OCI-LY3 (cell line): Measurements from ENCODE around the gene RALBP1.

ENCODE experiments used
- H2AFZ ChIP-seq: fragments of 200-600, 300-600 bp; shearing (Covaris generic); 2 replicates; pipeline ENCODE4 v1.6.0; 2014; ENCODE audit warnings: antibody characterized with exemption, low read depth, low read length
- H3K27ac ChIP-seq: fragments of 200-600, 300-600 bp; sonication (generic); 2 replicates; pipeline ENCODE4 v1.5.1; 2014; ENCODE audit warnings: mild to moderate bottlenecking, low read length, moderate library complexity, mixed read lengths
- H3K27me3 ChIP-seq: fragments of 200-600, 300-600 bp; sonication (generic); 2 replicates; pipeline ENCODE4 v1.6.1; 2014; ENCODE audit warnings: low read depth, low read length, mixed read lengths
- H3K36me3 ChIP-seq: fragments of 200-600, 300-600 bp; sonication (generic); replicated peaks from 2 replicates; pipeline ENCODE3; 2014; ENCODE audit warnings: low read depth, low read length, mixed read lengths
- H3K4me1 ChIP-seq: fragments of 300-600, 200-600 bp; sonication (generic); 2 replicates; pipeline ENCODE4 v1.6.1; 2014; ENCODE audit warnings: low read length, mixed read lengths
- H3K4me2 ChIP-seq: fragments of 200-600, 300-600 bp; sonication (generic); 2 replicates; pipeline ENCODE4 v1.6.1; 2014; ENCODE audit warnings: low read length, mixed read lengths
- H3K4me3 ChIP-seq: fragments of 300-600, 200-600 bp; sonication (generic); 2 replicates; pipeline ENCODE4 v1.5.1; 2014; ENCODE audit warnings: antibody characterized with exemption, mild to moderate bottlenecking, low read length, moderate library complexity
- H3K79me2 ChIP-seq: fragments of 300-600, 200-600 bp; shearing (Covaris generic); 2 replicates; pipeline ENCODE4 v1.6.1; 2014; ENCODE audit warnings: mild to moderate bottlenecking, low read length, mixed read lengths
- H3K9ac ChIP-seq: fragments of 300-600, 200-600 bp; shearing (Covaris generic); 2 replicates; pipeline ENCODE4 v1.6.0; 2014; ENCODE audit warnings: mild to moderate bottlenecking, low read length, moderate library complexity
- H3K9me3 ChIP-seq: fragments of 200-600, 300-600 bp; shearing (Covaris generic); 2 replicates; pipeline ENCODE4 v1.6.1; 2014; ENCODE audit warnings: low read length, mixed read lengths; ENCODE audit not compliant: insufficient read depth
- H4K20me1 ChIP-seq: fragments of 200-600, 300-600 bp; sonication (generic); 2 replicates; pipeline ENCODE4 v1.6.1; 2016; ENCODE audit warnings: low read length, mixed read lengths; ENCODE audit not compliant: insufficient read depth
- CTCF ChIP-seq: fragments of 200-600, 300-600 bp; sonication (generic); IDR thresholded peaks from 2 replicates; pipeline ENCODE4 v1.5.1; 2014; ENCODE audit warnings: antibody characterized with exemption, low read length, low read depth
- EZH2phosphoT487 ChIP-seq: fragments of 200-600 bp; shearing (Covaris generic); IDR thresholded peaks from 2 replicates; pipeline ENCODE4 v1.6.1; 2018; ENCODE audit warnings: antibody characterized with exemption, mixed run types, low read depth

Gene RALBP1

GRCh38 chr18:9488538-9488937, 13.2 kb downstream of the RALBP1 start:
- no peak overlapping the region for H3K9ac ChIP-seq
- H3K79me2 ChIP-seq = peaks cover 56% of the 10 kb centered on the region
- H3K36me3 ChIP-seq = peaks cover 3% of the 10 kb centered on the region
- no peak overlapping the region for H2AFZ ChIP-seq
- H3K27ac ChIP-seq = no peak overlapping the region
- H3K4me1 ChIP-seq = no peaks in the 10 kb centered on the region
- no peak overlapping the region for H3K4me3 ChIP-seq
- no peak overlapping the region for H3K4me2 ChIP-seq
- 0 out of 2 replicates have a peak, but pooled peaks cover 3% of the 10 kb centered on the region for H4K20me1 ChIP-seq
- no peaks in the 10 kb centered on the region for H3K27me3 ChIP-seq
- no peaks in the 10 kb centered on the region for H3K9me3 ChIP-seq
- TF ChIP-seq CTCF = no peak
- no peak for TF ChIP-seq EZH2phosphoT487

- Histone ChIP-seq H3K4me2 (no peak overlapping the region), H2AFZ (no peak overlapping the region), H4K20me1 (no peaks in the 10 kb centered on the region), H3K9ac (no peak overlapping the region), H3K9me3 (no peaks in the 10 kb centered on the region), H3K79me2 (peaks cover 42% of the 10 kb centered on the region), H3K27me3 (no peaks in the 10 kb centered on the region), H3K4me1 (no peaks in the 10 kb centered on the region), H3K36me3 (no peaks in the 10 kb centered on the region), H3K27ac (no peak overlapping the region), H3K4me3 (no peak overlapping the region)
- TF ChIP-seq EZH2phosphoT487 (no peak), CTCF (no peak)
Measured at GRCh38 chr18:9494778-9495331, 19.5 kb downstream of the RALBP1 start.

GRCh38 chr18:9495465-9495864, 20.2 kb downstream of the RALBP1 start:
- H3K4me2 ChIP-seq = no peak overlapping the region
- H3K79me2 ChIP-seq = peaks cover 38% of the 10 kb centered on the region
- H3K27ac ChIP-seq = no peak overlapping the region
- H3K27me3 ChIP-seq = no peaks in the 10 kb centered on the region
- H3K9ac ChIP-seq = no peak overlapping the region
- H3K4me1 ChIP-seq = no peaks in the 10 kb centered on the region
- no peak for TF ChIP-seq CTCF
- TF ChIP-seq EZH2phosphoT487 = no peak
- H3K36me3 ChIP-seq = no peaks in the 10 kb centered on the region
- H3K9me3 ChIP-seq = no peaks in the 10 kb centered on the region
- no peak overlapping the region for H2AFZ ChIP-seq
- no peak overlapping the region for H3K4me3 ChIP-seq
- no peaks in the 10 kb centered on the region for H4K20me1 ChIP-seq

- TF ChIP-seq CTCF (no peak), EZH2phosphoT487 (no peak)
- Histone ChIP-seq H3K79me2 (peaks cover 33% of the 10 kb centered on the region), H3K4me1 (no peaks in the 10 kb centered on the region), H4K20me1 (no peaks in the 10 kb centered on the region; the same call in 1 of the 2 replicates), H3K9ac (no peak overlapping the region), H3K4me2 (no peak overlapping the region), H3K9me3 (no peaks in the 10 kb centered on the region), H2AFZ (no peak overlapping the region), H3K27me3 (no peaks in the 10 kb centered on the region), H3K4me3 (no peak overlapping the region), H3K36me3 (no peaks in the 10 kb centered on the region), H3K27ac (no peak overlapping the region)
Measured at GRCh38 chr18:9495916-9496705, 20.8 kb downstream of the RALBP1 start.
